H4 (cell line): ENCODE results near the gene CPA4. TPM values are rescaled to one million over a fixed set of nuclear protein-coding genes. Genes with fewer than 3 reads are reported as not detected.

Experiments used
- DNase-seq: peaks from one replicate; pipeline ENCODE4 v3.0.0-alpha.2; 2015; ENCODE audit warnings: low spot score
- total RNA-seq: library from RNA; depleted of rRNA; stranded (reverse); fragments of >200 nt; shearing (Covaris generic); gene quantifications from 2 replicates; pipeline ENCODE4 v1.2.3, GENCODE V29; 2014

Gene CPA4
- total RNA-seq, 1 experiment from 2014 or later: 6.8 TPM

- no peak for DNase-seq
Observed at GRCh38 chr7:130344271-130344866, 51.4 kb downstream of the CPA4 start, which contains the start of gene CPA5. Gene CPA5 (plus strand): TSS chr7:130344816. CDS start chr7:130346486, 1,670 bp downstream.

GRCh38 chr7:130345136-130345535, 52.2 kb downstream of the CPA4 start:
- no peak for DNase-seq

- DNase-seq: no peak
Observed at GRCh38 chr7:130345725-130346124, 52.8 kb downstream of the CPA4 start.

- no peak for DNase-seq
Observed at GRCh38 chr7:130346177-130346905, 53.4 kb downstream of the CPA4 start.

GRCh38 chr7:130346941-130347340, 54.0 kb downstream of the CPA4 start:
- no peak for DNase-seq

GRCh38 chr7:130349911-130350782, 57.2 kb downstream of the CPA4 start:
- no peak for DNase-seq

GRCh38 chr7:130350945-130351790, 58.2 kb downstream of the CPA4 start:
- DNase-seq: no peak

GRCh38 chr7:130351791-130352090, 58.8 kb downstream of the CPA4 start:
- DNase-seq: no peak

- DNase-seq: no peak
Observed at GRCh38 chr7:130352194-130353074, 59.5 kb downstream of the CPA4 start.

GRCh38 chr7:130353196-130353595, 60.2 kb downstream of the CPA4 start:
- no peak for DNase-seq

GRCh38 chr7:130356121-130356875, 63.3 kb downstream of the CPA4 start:
- DNase-seq: peak; percentile 98

- peak; percentile 92 for DNase-seq
Observed at GRCh38 chr7:130356876-130357611, 64.1 kb downstream of the CPA4 start.

GRCh38 chr7:130358471-130358870, 65.5 kb downstream of the CPA4 start:
- DNase-seq: no peak

GRCh38 chr7:130359276-130359857, 66.4 kb downstream of the CPA4 start:
- DNase-seq: no peak

GRCh38 chr7:130360518-130360917, 67.6 kb downstream of the CPA4 start:
- no peak for DNase-seq

- DNase-seq: no peak
Observed at GRCh38 chr7:130361681-130362080, 68.7 kb downstream of the CPA4 start.

- DNase-seq: no peak
Observed at GRCh38 chr7:130362251-130362816, 69.4 kb downstream of the CPA4 start.

- peak; percentile 98 for DNase-seq
Observed at GRCh38 chr7:130363026-130363847, 70.3 kb downstream of the CPA4 start.
